ENCODE measurements around the gene SHC2.

SHC2 gene

GRCh38 chr19:368630-369024, 92.2 kb downstream of the SHC2 start:
- TF ChIP-seq SP1 (IDR thresholded peaks at IDR 0.05) (no peak), SUZ12 (IDR thresholded peaks at IDR 0.05) (no peak), ELF4 (IDR thresholded peaks at IDR 0.05) (no peak), CTBP1 (IDR thresholded peaks at IDR 0.05; ENCODE audit: borderline replicate concordance) (no peak), ZNF384 (IDR thresholded peaks at IDR 0.05) (no peak), PKNOX1 (IDR thresholded peaks at IDR 0.05) (no peak), BHLHE40 (IDR thresholded peaks at IDR 0.05; ENCODE audit: borderline replicate concordance) (no peak), NFRKB (IDR thresholded peaks at IDR 0.05) (no peak), LEF1 (IDR thresholded peaks at IDR 0.05; ENCODE audit: borderline replicate concordance) (no peak), L3MBTL2 (conservative IDR thresholded peaks at IDR 0.05) (no peak), FOXK2 (IDR thresholded peaks at IDR 0.05) (no peak), FOXM1 (IDR thresholded peaks at IDR 0.05; ENCODE audit: borderline replicate concordance) (no peak), FOXA1 (IDR thresholded peaks at IDR 0.05) (no peak)
- DNase-seq (ENCODE audit: extremely low spot score): no peak
- ChIA-PET CTCF (no interaction called here), POLR2A (no interaction called here)

GRCh38 chr19:367963-368629, 92.7 kb downstream of the SHC2 start:
- ChIA-PET POLR2A (no interaction called here), CTCF (no interaction called here)
- no peak for DNase-seq (ENCODE audit: extremely low spot score)
- TF ChIP-seq FOXK2 (IDR thresholded peaks at IDR 0.05): no peak
- TF ChIP-seq SP1 (IDR thresholded peaks at IDR 0.05): no peak
- no peak for TF ChIP-seq ELF4 (IDR thresholded peaks at IDR 0.05)
- no peak for TF ChIP-seq LEF1 (IDR thresholded peaks at IDR 0.05; ENCODE audit: borderline replicate concordance)
- TF ChIP-seq L3MBTL2 (conservative IDR thresholded peaks at IDR 0.05): no peak
- no peak for TF ChIP-seq SUZ12 (IDR thresholded peaks at IDR 0.05)
- TF ChIP-seq TARDBP (IDR thresholded peaks at IDR 0.05): no peak
- no peak for TF ChIP-seq HDGF (IDR thresholded peaks at IDR 0.05; ENCODE audit: borderline replicate concordance)
- no peak for TF ChIP-seq ARNT (IDR thresholded peaks at IDR 0.05)
- no peak for TF ChIP-seq CTBP1 (IDR thresholded peaks at IDR 0.05; ENCODE audit: borderline replicate concordance)
- TF ChIP-seq BHLHE40 (IDR thresholded peaks at IDR 0.05; ENCODE audit: borderline replicate concordance): no peak
- no peak for TF ChIP-seq ZNF384 (IDR thresholded peaks at IDR 0.05)
- no peak for TF ChIP-seq PKNOX1 (IDR thresholded peaks at IDR 0.05)
- TF ChIP-seq FOXA1 (IDR thresholded peaks at IDR 0.05): no peak
- TF ChIP-seq FOXM1 (IDR thresholded peaks at IDR 0.05; ENCODE audit: borderline replicate concordance): no peak
- no peak for TF ChIP-seq NFRKB (IDR thresholded peaks at IDR 0.05)

- no peak for DNase-seq (ENCODE audit: extremely low spot score)
- TF ChIP-seq ZNF384 (IDR thresholded peaks at IDR 0.05) (no peak), SUZ12 (IDR thresholded peaks at IDR 0.05) (no peak), BHLHE40 (IDR thresholded peaks at IDR 0.05; ENCODE audit: borderline replicate concordance) (no peak), ARNT (IDR thresholded peaks at IDR 0.05) (no peak), PKNOX1 (IDR thresholded peaks at IDR 0.05) (no peak), ELF4 (IDR thresholded peaks at IDR 0.05) (no peak), TARDBP (IDR thresholded peaks at IDR 0.05) (no peak), SP1 (IDR thresholded peaks at IDR 0.05) (no peak), FOXK2 (IDR thresholded peaks at IDR 0.05) (no peak), CTBP1 (IDR thresholded peaks at IDR 0.05; ENCODE audit: borderline replicate concordance) (no peak), HDGF (IDR thresholded peaks at IDR 0.05; ENCODE audit: borderline replicate concordance) (no peak), FOXA1 (IDR thresholded peaks at IDR 0.05) (no peak), FOXM1 (IDR thresholded peaks at IDR 0.05; ENCODE audit: borderline replicate concordance) (no peak), L3MBTL2 (conservative IDR thresholded peaks at IDR 0.05) (no peak), LEF1 (IDR thresholded peaks at IDR 0.05; ENCODE audit: borderline replicate concordance) (no peak), NFRKB (IDR thresholded peaks at IDR 0.05) (no peak)
- CTCF ChIA-PET: no interaction called here
- POLR2A ChIA-PET: no interaction called here
Observed at GRCh38 chr19:367561-367960, 93.3 kb downstream of the SHC2 start.

GRCh38 chr19:366951-367350, 93.9 kb downstream of the SHC2 start:
- TF ChIP-seq LEF1 (IDR thresholded peaks at IDR 0.05; ENCODE audit: borderline replicate concordance): no peak
- no peak for TF ChIP-seq SUZ12 (IDR thresholded peaks at IDR 0.05)
- TF ChIP-seq FOXM1 (IDR thresholded peaks at IDR 0.05; ENCODE audit: borderline replicate concordance): no peak
- no peak for TF ChIP-seq FOXK2 (IDR thresholded peaks at IDR 0.05)
- no peak for TF ChIP-seq ARNT (IDR thresholded peaks at IDR 0.05)
- TF ChIP-seq L3MBTL2 (conservative IDR thresholded peaks at IDR 0.05): no peak
- TF ChIP-seq HDGF (IDR thresholded peaks at IDR 0.05; ENCODE audit: borderline replicate concordance): no peak
- no peak for TF ChIP-seq SP1 (IDR thresholded peaks at IDR 0.05)
- TF ChIP-seq FOXA1 (IDR thresholded peaks at IDR 0.05): no peak
- TF ChIP-seq NFRKB (IDR thresholded peaks at IDR 0.05): no peak
- no peak for TF ChIP-seq ZNF384 (IDR thresholded peaks at IDR 0.05)
- TF ChIP-seq PKNOX1 (IDR thresholded peaks at IDR 0.05): no peak
- no peak for TF ChIP-seq TARDBP (IDR thresholded peaks at IDR 0.05)
- no peak for TF ChIP-seq BHLHE40 (IDR thresholded peaks at IDR 0.05; ENCODE audit: borderline replicate concordance)
- TF ChIP-seq CTBP1 (IDR thresholded peaks at IDR 0.05; ENCODE audit: borderline replicate concordance): no peak
- no peak for TF ChIP-seq ELF4 (IDR thresholded peaks at IDR 0.05)
- DNase-seq (ENCODE audit: extremely low spot score): no peak
- POLR2A ChIA-PET: interaction anchor here (0.8 kb wide), 1 partner anchor 9 kb away, joined by 3 read pairs; a partner anchor contains a TSS
- CTCF ChIA-PET: no interaction called here
